HEK293 (cell line): ENCODE measurements around the gene CCNI2.

Experiments used
- CTCF ChIA-PET: fragments of 350-600 bp; formaldehyde crosslinking; extraction: SDS; loops from one replicate; lab custom pipeline; 2021; ENCODE audit warnings: antibody characterized with exemption; lab: Yijun Ruan, JAX
- POLR2A ChIA-PET: fragments of 300-600 bp; formaldehyde crosslinking; extraction: SDS; loops from one replicate; lab custom pipeline; 2020; ENCODE audit warnings: antibody characterized with exemption, inconsistent platforms; lab: Yijun Ruan, JAX
- H3K27ac ChIP-seq: fragments of 200-500 bp; sonication (Bioruptor generic); 2 replicates; pipeline ENCODE4 v1.5.1; 2014; ENCODE audit warnings: low read depth, low read length, control low read depth, inconsistent platforms; ENCODE audit errors: extremely low read depth
- H3K36me3 ChIP-seq, 2 experiments: fragments of 200-500 bp in 1 of 2; sonication (Bioruptor generic) in 1 of 2; 1 replicate in 1 of 2; 2 replicates in 1 of 2; pipeline ENCODE4 v1.5.1; 2014 to 2017; ENCODE audit warnings: inconsistent platforms in 2 of 2, low read length in 2 of 2; ENCODE audit not compliant: control insufficient read depth in 2 of 2, insufficient read depth in 1 of 2
- H3K4me1 ChIP-seq: fragments of 200-500 bp; sonication (Bioruptor generic); 2 replicates; pipeline ENCODE4 v1.5.1; 2014; ENCODE audit warnings: mild to moderate bottlenecking, low read length, inconsistent platforms; ENCODE audit not compliant: control insufficient read depth, insufficient read depth
- H3K4me3 ChIP-seq: 2 replicates; pipeline ENCODE4 v1.5.1; 2011; ENCODE audit warnings: low read depth, mild to moderate bottlenecking, control low read depth, low read length, moderate library complexity
- H3K9me3 ChIP-seq: fragments of 200-500 bp; sonication (Bioruptor generic); 2 replicates; pipeline ENCODE4 v1.5.1; 2014; ENCODE audit warnings: low read depth, low read length, inconsistent platforms; ENCODE audit not compliant: control insufficient read depth, insufficient read depth
- EGR2 ChIP-seq: fragments of 450-650 bp; formaldehyde crosslinking; IDR thresholded peaks from 2 replicates; pipeline ENCODE4 v1.5.1; 2016; ENCODE audit warnings: low read depth, missing biosample characterization, missing genetic modification characterization
- HOXC10 ChIP-seq: sonication (generic); formaldehyde crosslinking; IDR thresholded peaks from 2 replicates; pipeline ENCODE4 v1.8.1; 2023; ENCODE audit warnings: mild to moderate bottlenecking, missing genetic modification reagents
- MYNN ChIP-seq: fragments of 450-650 bp; formaldehyde crosslinking; IDR thresholded peaks from 2 replicates; pipeline ENCODE4 v1.5.1; 2016; ENCODE audit warnings: missing biosample characterization, missing genetic modification characterization, borderline replicate concordance
- RBAK ChIP-seq: fragments of 450-650 bp; formaldehyde crosslinking; IDR thresholded peaks from 2 replicates; pipeline ENCODE4 v1.5.1; 2016; ENCODE audit warnings: missing biosample characterization, missing genetic modification characterization
- SALL2 ChIP-seq: fragments of 450-650 bp; formaldehyde crosslinking; IDR thresholded peaks from 2 replicates; pipeline ENCODE4 v1.5.0; 2017; ENCODE audit warnings: missing biosample characterization, mild to moderate bottlenecking, missing genetic modification characterization, borderline replicate concordance
- ZBTB17 ChIP-seq: fragments of 450-650 bp; formaldehyde crosslinking; IDR thresholded peaks from 2 replicates; pipeline ENCODE4 v1.5.1; 2016; ENCODE audit warnings: missing biosample characterization, missing genetic modification characterization
- ZFP41 ChIP-seq: fragments of 450-650 bp; formaldehyde crosslinking; IDR thresholded peaks from 2 replicates; pipeline ENCODE4 v1.5.1; 2016; ENCODE audit warnings: missing biosample characterization, missing genetic modification characterization, borderline replicate concordance
- ZNF155 ChIP-seq: fragments of 450-650 bp; formaldehyde crosslinking; IDR thresholded peaks from 2 replicates; pipeline ENCODE4 v1.5.1; 2016; ENCODE audit warnings: missing biosample characterization, missing genetic modification characterization
- ZNF169 ChIP-seq: fragments of 450-650 bp; formaldehyde crosslinking; IDR thresholded peaks from 2 replicates; pipeline ENCODE4 v1.5.1; 2016; ENCODE audit warnings: missing biosample characterization, missing genetic modification characterization
- ZNF174 ChIP-seq: fragments of 450-650 bp; formaldehyde crosslinking; IDR thresholded peaks from 2 replicates; pipeline ENCODE4 v1.5.0; 2017; ENCODE audit warnings: missing biosample characterization, mild to moderate bottlenecking, missing genetic modification characterization
- ZNF184 ChIP-seq: fragments of 450-650 bp; IDR thresholded peaks from 2 replicates; pipeline ENCODE4 v1.5.1; 2018; ENCODE audit warnings: missing biosample characterization, mild to moderate bottlenecking, missing genetic modification characterization
- ZNF202 ChIP-seq: fragments of 450-650 bp; formaldehyde crosslinking; IDR thresholded peaks from 2 replicates; pipeline ENCODE4 v1.5.1; 2016; ENCODE audit warnings: missing biosample characterization, missing genetic modification characterization, borderline replicate concordance
- ZNF292 ChIP-seq: fragments of 450-650 bp; formaldehyde crosslinking; IDR thresholded peaks from 2 replicates; pipeline ENCODE4 v1.5.1; 2016; ENCODE audit warnings: low read depth, missing biosample characterization, missing genetic modification characterization, borderline replicate concordance
- ZNF302 ChIP-seq: fragments of 450-650 bp; formaldehyde crosslinking; IDR thresholded peaks from 2 replicates; pipeline ENCODE4 v1.5.1; 2016; ENCODE audit warnings: missing biosample characterization, missing genetic modification characterization, low read depth
- ZNF391 ChIP-seq: fragments of 450-650 bp; formaldehyde crosslinking; IDR thresholded peaks from 2 replicates; pipeline ENCODE4 v1.5.1; 2016; ENCODE audit warnings: low read depth, missing biosample characterization, missing genetic modification characterization, borderline replicate concordance
- ZNF548 ChIP-seq: fragments of 450-650 bp; formaldehyde crosslinking; IDR thresholded peaks from 2 replicates; pipeline ENCODE4 v1.5.1; 2016; ENCODE audit warnings: missing biosample characterization, missing genetic modification characterization
- ZNF571 ChIP-seq: fragments of 450-650 bp; formaldehyde crosslinking; IDR thresholded peaks from 2 replicates; pipeline ENCODE4 v1.5.0; 2017; ENCODE audit warnings: missing biosample characterization, missing genetic modification characterization
- ZNF600 ChIP-seq: fragments of 450-650 bp; formaldehyde crosslinking; IDR thresholded peaks from 2 replicates; pipeline ENCODE4 v1.5.1; 2016; ENCODE audit warnings: missing biosample characterization, missing genetic modification characterization
- ZNF621 ChIP-seq: fragments of 450-650 bp; formaldehyde crosslinking; IDR thresholded peaks from 2 replicates; pipeline ENCODE4 v1.5.1; 2017; ENCODE audit warnings: missing biosample characterization, missing genetic modification characterization
- ZNF623 ChIP-seq: fragments of 450-650 bp; formaldehyde crosslinking; IDR thresholded peaks from 2 replicates; pipeline ENCODE4 v1.5.1; 2016; ENCODE audit warnings: missing biosample characterization, missing genetic modification characterization
- ZNF654 ChIP-seq: fragments of 450-650 bp; formaldehyde crosslinking; IDR thresholded peaks from 2 replicates; pipeline ENCODE4 v1.5.1; 2016; ENCODE audit warnings: low read depth, missing biosample characterization, missing genetic modification characterization
- ZNF660 ChIP-seq: fragments of 450-650 bp; IDR thresholded peaks from 2 replicates; pipeline ENCODE4 v1.5.1; 2018; ENCODE audit warnings: missing biosample characterization, mild to moderate bottlenecking, missing genetic modification characterization
- ZNF791 ChIP-seq: fragments of 450-650 bp; formaldehyde crosslinking; IDR thresholded peaks from 2 replicates; pipeline ENCODE4 v1.5.1; 2016; ENCODE audit warnings: missing biosample characterization, missing genetic modification characterization
- ZSCAN23 ChIP-seq: fragments of 450-650 bp; formaldehyde crosslinking; IDR thresholded peaks from 2 replicates; pipeline ENCODE4 v1.5.1; 2016; ENCODE audit warnings: missing biosample characterization, missing genetic modification characterization
- TF ChIP-seq, protein P1 (sequence below): fragments of 450-650 bp; formaldehyde crosslinking; IDR thresholded peaks from 2 replicates; pipeline ENCODE4 v1.5.1; 2016; ENCODE audit warnings: missing biosample characterization, missing genetic modification characterization
- TF ChIP-seq, protein P2 (sequence below): fragments of 450-650 bp; formaldehyde crosslinking; IDR thresholded peaks from 2 replicates; pipeline ENCODE4 v1.5.1; 2016; ENCODE audit warnings: missing biosample characterization, missing genetic modification characterization
- TF ChIP-seq, protein P3 (sequence below): fragments of 450-650 bp; formaldehyde crosslinking; IDR thresholded peaks from 2 replicates; pipeline ENCODE4 v1.5.1; 2017; ENCODE audit warnings: missing biosample characterization, missing genetic modification characterization
- TF ChIP-seq, protein P4 (sequence below): fragments of 450-650 bp; formaldehyde crosslinking; IDR thresholded peaks from 2 replicates; pipeline ENCODE4 v1.5.1; 2016; ENCODE audit warnings: missing biosample characterization, missing genetic modification characterization

CCNI2 gene

DNA sequence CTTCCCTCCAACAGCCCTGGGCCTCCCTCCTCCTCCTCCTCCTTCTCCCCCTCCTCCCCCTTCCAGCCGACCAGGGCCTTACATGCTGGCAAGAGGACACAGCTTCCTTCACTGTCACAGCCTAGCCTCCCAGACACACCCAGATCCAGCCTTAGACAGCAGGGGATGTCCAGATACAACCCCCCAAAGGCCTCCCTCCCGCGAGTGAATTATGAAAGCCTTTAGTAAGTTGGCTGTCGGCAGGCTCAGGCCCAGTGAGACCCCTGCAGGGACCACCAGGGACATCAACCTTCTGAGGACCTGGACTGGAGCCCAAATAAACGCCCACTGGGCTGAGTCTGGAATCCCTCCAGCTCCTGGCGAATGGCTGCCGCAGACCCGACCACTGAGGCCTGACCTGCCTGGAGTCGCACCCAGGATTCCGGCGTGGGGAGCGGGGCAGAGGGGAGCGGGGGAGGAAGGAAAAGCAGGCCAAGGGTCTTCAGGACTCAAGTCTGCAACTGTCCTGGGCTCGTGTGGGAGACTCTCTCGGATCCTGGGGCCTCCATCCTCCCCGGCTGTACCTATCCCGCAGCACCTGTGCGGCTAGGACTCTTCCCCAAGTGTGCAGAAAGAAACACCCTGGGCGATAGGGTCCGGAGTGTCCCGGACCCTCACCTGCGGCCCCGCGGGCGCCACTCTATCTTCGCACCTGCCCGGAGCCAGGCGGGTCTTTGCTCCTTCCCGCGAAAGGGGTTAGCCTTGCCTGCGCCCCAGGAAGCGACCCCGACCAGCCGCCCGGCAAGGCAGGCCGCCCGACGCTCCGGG, 29.1 kb downstream of the CCNI2 start (continued):
- TF ChIP-seq, protein P1, sequence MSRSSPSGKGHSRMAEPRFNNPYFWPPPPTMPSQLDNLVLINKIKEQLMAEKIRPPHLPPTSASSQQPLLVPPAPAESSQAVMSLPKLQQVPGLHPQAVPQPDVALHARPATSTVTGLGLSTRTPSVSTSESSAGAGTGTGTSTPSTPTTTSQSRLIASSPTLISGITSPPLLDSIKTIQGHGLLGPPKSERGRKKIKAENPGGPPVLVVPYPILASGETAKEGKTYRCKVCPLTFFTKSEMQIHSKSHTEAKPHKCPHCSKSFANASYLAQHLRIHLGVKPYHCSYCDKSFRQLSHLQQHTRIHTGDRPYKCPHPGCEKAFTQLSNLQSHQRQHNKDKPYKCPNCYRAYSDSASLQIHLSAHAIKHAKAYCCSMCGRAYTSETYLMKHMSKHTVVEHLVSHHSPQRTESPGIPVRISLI, result no peak
- TF ChIP-seq ZNF623 (tag by site-specific recombination), result no peak
- TF ChIP-seq ZSCAN23 (tag by site-specific recombination), result no peak

DNA sequence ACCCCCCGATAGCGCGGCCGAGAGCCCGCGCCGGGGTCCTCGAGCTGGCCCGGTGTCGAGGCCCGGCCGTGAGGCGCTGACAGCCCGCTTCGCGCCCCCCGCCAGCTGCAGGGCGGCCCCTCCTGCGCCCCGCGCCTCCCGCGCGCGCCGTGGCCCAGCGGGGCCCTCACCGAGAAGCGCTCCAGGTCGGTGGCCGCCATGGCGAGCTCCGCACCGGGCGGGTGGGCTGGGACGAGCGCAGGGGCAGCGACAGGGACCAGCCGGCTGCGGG, 29.6 kb downstream of the CCNI2 start:
- no peaks in the 10 kb centered on the region for H3K9me3 ChIP-seq

DNA sequence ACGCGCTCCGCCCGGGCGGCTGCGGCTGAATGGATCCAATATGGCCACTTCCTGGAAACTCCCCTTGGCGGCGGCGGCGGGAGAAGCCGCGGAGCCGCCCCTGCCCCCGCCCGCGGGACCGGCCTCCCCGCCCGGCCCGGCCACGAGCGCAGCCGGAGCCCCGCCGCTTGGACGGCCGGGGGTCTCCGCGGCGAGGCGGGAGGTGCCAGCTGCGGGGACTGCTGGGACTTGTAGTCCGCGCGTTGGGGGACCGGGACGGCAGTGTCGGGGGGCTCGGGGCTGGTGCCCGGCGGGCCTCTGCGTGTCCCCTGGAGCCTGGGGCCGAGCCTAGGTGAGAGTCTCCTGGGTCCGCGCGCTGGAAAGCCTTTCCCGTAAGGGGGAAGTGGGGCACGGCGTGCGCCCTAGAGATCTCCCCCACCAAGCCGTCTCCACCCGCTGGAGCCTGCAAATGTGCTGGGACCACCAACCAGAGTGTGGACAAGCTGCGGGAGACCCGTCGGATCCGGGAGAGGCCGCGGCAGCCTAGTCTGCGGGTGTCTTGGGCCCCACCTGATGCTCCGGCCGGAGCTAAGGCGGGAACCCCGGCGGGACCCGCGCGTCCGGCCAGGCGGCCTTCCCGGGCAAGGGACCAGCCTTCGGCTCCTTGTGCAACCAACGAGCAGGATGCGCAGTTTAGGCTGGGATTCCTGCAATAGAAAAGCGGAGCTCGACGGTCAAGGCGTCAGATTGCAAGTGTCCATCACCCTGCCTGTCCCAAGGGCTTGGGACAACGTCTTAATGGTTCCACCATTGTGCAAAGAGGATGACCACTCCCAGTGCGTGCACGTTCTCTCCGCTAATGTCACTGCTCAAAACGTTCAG, 30.2 kb downstream of the CCNI2 start, which contains the start of gene SEPTIN8:
TSS of gene SEPTIN8 (minus strand) at position 31 of the 861 bp plus-strand sequence. CDS start 102 bp downstream, outside the sequence.
- Histone ChIP-seq H3K4me3 (peak within 1 kb of the TSS; percentile 70), H3K27ac (peak within 1 kb of the TSS; percentile 76), H3K9me3 (no peaks in the 10 kb centered on the region), H3K36me3 (peaks cover 0 to 5% of the 10 kb centered on the region in 2 experiments; a peak in 1 of 3 replicates), H3K4me1 (no peaks in the 10 kb centered on the region)
- POLR2A ChIA-PET, result interaction anchor here (1.1 to 1.4 kb wide), 4 partner anchors 10 to 277 kb away, joined by 3 to 4 read pairs (median 4); partner anchors contain the start of gene KIF3A
- CTCF ChIA-PET, result interaction anchor here (0.6 to 1.0 kb wide), 5 partner anchors 10 to 43 kb away, joined by 3 to 5 read pairs (median 3); partner anchors contain the start of gene SOWAHA
- no peak for TF ChIP-seq HOXC10 (CRISPR knock-in tag)
- TF ChIP-seq ZNF791 (tag by site-specific recombination), result no peak
- no peak for TF ChIP-seq MYNN (tag by site-specific recombination)
- TF ChIP-seq ZFP41 (tag by site-specific recombination), result no peak
- TF ChIP-seq ZNF571, result no peak
- TF ChIP-seq, protein P2, sequence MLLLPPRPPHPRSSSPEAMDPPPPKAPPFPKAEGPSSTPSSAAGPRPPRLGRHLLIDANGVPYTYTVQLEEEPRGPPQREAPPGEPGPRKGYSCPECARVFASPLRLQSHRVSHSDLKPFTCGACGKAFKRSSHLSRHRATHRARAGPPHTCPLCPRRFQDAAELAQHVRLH (tag by site-specific recombination), result no peak
- no peak for TF ChIP-seq ZBTB17 (tag by site-specific recombination)
- TF ChIP-seq ZNF391, result no peak
- TF ChIP-seq ZNF654 (tag by site-specific recombination), result no peak
- TF ChIP-seq, protein P3, sequence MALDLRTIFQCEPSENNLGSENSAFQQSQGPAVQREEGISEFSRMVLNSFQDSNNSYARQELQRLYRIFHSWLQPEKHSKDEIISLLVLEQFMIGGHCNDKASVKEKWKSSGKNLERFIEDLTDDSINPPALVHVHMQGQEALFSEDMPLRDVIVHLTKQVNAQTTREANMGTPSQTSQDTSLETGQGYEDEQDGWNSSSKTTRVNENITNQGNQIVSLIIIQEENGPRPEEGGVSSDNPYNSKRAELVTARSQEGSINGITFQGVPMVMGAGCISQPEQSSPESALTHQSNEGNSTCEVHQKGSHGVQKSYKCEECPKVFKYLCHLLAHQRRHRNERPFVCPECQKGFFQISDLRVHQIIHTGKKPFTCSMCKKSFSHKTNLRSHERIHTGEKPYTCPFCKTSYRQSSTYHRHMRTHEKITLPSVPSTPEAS, result no peak
- no peak for TF ChIP-seq ZNF169 (tag by site-specific recombination)
- TF ChIP-seq EGR2 (tag by site-specific recombination), result no peak
- TF ChIP-seq ZNF302, result no peak
- TF ChIP-seq ZNF184 (tag by site-specific recombination), result no peak
- TF ChIP-seq, protein P4, sequence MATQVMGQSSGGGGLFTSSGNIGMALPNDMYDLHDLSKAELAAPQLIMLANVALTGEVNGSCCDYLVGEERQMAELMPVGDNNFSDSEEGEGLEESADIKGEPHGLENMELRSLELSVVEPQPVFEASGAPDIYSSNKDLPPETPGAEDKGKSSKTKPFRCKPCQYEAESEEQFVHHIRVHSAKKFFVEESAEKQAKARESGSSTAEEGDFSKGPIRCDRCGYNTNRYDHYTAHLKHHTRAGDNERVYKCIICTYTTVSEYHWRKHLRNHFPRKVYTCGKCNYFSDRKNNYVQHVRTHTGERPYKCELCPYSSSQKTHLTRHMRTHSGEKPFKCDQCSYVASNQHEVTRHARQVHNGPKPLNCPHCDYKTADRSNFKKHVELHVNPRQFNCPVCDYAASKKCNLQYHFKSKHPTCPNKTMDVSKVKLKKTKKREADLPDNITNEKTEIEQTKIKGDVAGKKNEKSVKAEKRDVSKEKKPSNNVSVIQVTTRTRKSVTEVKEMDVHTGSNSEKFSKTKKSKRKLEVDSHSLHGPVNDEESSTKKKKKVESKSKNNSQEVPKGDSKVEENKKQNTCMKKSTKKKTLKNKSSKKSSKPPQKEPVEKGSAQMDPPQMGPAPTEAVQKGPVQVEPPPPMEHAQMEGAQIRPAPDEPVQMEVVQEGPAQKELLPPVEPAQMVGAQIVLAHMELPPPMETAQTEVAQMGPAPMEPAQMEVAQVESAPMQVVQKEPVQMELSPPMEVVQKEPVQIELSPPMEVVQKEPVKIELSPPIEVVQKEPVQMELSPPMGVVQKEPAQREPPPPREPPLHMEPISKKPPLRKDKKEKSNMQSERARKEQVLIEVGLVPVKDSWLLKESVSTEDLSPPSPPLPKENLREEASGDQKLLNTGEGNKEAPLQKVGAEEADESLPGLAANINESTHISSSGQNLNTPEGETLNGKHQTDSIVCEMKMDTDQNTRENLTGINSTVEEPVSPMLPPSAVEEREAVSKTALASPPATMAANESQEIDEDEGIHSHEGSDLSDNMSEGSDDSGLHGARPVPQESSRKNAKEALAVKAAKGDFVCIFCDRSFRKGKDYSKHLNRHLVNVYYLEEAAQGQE (tag by site-specific recombination), result no peak
- TF ChIP-seq SALL2 (tag by site-specific recombination), result no peak
- no peak for TF ChIP-seq ZNF548 (tag by site-specific recombination)
- TF ChIP-seq ZNF202 (tag by site-specific recombination), result no peak
- no peak for TF ChIP-seq ZNF292 (tag by site-specific recombination)
- TF ChIP-seq ZNF174, result no peak

More for the DNA sequence above, 29.6 kb downstream of the CCNI2 start:
- Histone ChIP-seq H3K4me3 (peak overlapping the region; percentile 70), H3K27ac (peak overlapping the region; percentile 76; the same call in 1 of the 2 replicates), H3K36me3 (peaks cover 0 to 5% of the 10 kb centered on the region in 2 experiments; a peak in 1 of 3 replicates)
- POLR2A ChIA-PET, result interaction anchor here (1.0 to 1.7 kb wide), 5 partner anchors 10 to 561 kb away, joined by 3 to 8 read pairs (median 4); no protein-coding TSS in a partner anchor
- CTCF ChIA-PET, result no interaction called here
- no peak for TF ChIP-seq ZNF621 (tag by site-specific recombination)
- no peak for TF ChIP-seq ZNF600 (tag by site-specific recombination)
- TF ChIP-seq ZNF155 (tag by site-specific recombination), result no peak
- TF ChIP-seq ZNF660 (tag by site-specific recombination), result 0 out of 2 replicates have a peak, but pooled peaks have one; percentile 3
- TF ChIP-seq RBAK (tag by site-specific recombination), result no peak
- TF ChIP-seq, all 188 proteins: peak for 1
- no peaks in the 10 kb centered on the region for H3K4me1 ChIP-seq
